Measurements from ENCODE around the gene FSHR. TPM values are rescaled to one million over a fixed set of nuclear protein-coding genes. Genes with fewer than 3 reads are reported as not detected.

Gene FSHR
- total RNA-seq, 2 donors from 2014 or later: 0.28 to 1.1 TPM

DNA sequence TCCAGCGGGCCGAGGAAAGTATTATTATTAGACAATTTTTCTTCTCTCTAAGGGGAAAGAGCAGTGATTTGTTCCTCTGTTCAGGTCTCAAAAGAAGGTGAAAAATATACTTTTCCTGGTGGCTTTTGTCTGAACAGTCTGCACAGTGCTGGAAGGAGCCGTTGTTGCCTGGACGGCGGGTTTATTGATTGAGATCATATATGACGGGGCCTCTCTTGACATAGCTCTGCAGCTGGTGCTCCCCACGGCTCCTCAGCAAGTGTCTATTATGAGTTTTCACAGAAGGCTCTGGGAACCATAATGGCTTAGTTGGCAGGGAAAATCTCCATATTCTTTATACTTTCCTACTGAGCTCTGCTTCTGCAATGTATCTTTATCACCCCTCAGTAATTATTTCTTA is 42.9 kb downstream of the FSHR start:
- Histone ChIP-seq H3K36me3 (no peaks in the 10 kb centered on the region), H3K27ac (no peak overlapping the region), H3K4me1 (no peaks in the 10 kb centered on the region), H3K9me3 (no peaks in the 10 kb centered on the region), H3K4me3 (no peak overlapping the region), H3K27me3 (no peaks in the 10 kb centered on the region)
- TF ChIP-seq, protein P1, sequence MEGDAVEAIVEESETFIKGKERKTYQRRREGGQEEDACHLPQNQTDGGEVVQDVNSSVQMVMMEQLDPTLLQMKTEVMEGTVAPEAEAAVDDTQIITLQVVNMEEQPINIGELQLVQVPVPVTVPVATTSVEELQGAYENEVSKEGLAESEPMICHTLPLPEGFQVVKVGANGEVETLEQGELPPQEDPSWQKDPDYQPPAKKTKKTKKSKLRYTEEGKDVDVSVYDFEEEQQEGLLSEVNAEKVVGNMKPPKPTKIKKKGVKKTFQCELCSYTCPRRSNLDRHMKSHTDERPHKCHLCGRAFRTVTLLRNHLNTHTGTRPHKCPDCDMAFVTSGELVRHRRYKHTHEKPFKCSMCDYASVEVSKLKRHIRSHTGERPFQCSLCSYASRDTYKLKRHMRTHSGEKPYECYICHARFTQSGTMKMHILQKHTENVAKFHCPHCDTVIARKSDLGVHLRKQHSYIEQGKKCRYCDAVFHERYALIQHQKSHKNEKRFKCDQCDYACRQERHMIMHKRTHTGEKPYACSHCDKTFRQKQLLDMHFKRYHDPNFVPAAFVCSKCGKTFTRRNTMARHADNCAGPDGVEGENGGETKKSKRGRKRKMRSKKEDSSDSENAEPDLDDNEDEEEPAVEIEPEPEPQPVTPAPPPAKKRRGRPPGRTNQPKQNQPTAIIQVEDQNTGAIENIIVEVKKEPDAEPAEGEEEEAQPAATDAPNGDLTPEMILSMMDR (IDR thresholded peaks at IDR 0.05): no peak
- DNase-seq (ENCODE audit: low spot score): no peak

DNA sequence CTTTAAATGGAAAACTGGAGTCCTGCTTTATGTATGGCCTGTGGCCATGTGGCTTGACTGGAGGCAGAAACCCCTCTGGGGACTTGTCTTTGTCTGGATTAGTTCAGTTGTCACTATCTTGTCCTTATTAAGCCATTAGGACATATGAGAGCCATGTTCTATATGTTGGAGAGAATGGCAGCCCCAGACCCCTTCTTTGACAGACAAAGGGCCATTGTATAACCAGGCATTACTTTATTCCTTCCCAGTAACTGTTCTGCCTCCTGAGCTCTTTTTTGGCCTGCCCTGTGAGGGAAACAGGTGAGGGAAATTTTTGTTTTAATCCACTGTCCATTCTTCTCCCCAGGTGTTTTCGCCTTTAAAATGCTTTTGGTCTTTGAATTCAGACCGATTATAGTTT is 43.3 kb downstream of the FSHR start:
- no peaks in the 10 kb centered on the region for H3K36me3 ChIP-seq
- no peak overlapping the region for H3K27ac ChIP-seq
- DNase-seq (ENCODE audit: low spot score): no peak
- H3K9me3 ChIP-seq: no peaks in the 10 kb centered on the region
- no peaks in the 10 kb centered on the region for H3K27me3 ChIP-seq
- TF ChIP-seq, protein P1 (IDR thresholded peaks at IDR 0.05): no peak
- no peak overlapping the region for H3K4me3 ChIP-seq
- H3K4me1 ChIP-seq: no peaks in the 10 kb centered on the region

DNA sequence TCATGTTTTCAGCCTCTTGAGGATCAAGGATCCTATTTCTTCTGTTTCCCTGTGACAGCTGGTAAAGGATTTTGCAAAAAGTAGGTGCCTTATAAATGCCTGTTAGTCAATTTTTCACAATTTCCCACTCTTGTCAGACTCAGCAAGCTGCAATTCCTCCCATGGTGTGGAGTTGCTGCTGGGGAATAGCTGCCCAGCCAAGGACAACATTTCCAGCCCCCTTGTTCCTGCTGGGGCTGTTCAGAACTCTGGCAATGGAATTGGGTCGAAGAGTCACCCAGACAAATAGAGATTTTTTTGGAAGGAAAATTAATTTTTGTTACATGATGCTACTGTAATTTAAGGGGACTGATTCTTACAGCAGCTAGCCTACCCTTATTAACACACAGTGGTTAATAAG is 43.7 kb downstream of the FSHR start:
- Histone ChIP-seq H3K4me3 (no peak overlapping the region), H3K27me3 (no peaks in the 10 kb centered on the region), H3K9me3 (no peaks in the 10 kb centered on the region), H3K36me3 (no peaks in the 10 kb centered on the region), H3K27ac (no peak overlapping the region), H3K4me1 (no peaks in the 10 kb centered on the region)
- TF ChIP-seq, protein P1 (IDR thresholded peaks at IDR 0.05): no peak
- no peak for DNase-seq (ENCODE audit: low spot score)

DNA sequence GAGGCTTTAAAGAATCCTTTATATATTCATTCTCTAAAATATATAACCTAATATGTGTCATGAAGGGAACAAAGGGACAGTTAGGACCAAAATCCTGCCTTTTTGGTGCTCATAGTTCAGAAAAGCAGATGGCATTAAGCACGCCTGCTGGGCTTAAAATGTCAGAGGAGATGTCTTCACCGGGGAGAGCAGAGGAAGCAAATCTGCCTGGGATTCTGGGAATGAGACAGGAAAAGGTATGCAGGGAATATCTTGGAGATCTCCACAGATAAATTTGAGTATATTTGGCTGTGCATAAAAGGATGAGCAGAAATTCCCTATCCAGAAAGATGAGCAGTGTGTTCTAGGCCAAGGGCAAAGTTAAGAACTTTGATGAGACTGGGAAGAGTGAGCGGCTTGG is 45.5 kb downstream of the FSHR start:
- Histone ChIP-seq H3K4me3 (no peak overlapping the region), H3K9me3 (no peaks in the 10 kb centered on the region), H3K27ac (no peak overlapping the region), H3K36me3 (no peaks in the 10 kb centered on the region), H3K27me3 (no peaks in the 10 kb centered on the region), H3K4me1 (no peaks in the 10 kb centered on the region)
- TF ChIP-seq, protein P1 (IDR thresholded peaks at IDR 0.05): no peak
- DNase-seq (ENCODE audit: low spot score): no peak

DNA sequence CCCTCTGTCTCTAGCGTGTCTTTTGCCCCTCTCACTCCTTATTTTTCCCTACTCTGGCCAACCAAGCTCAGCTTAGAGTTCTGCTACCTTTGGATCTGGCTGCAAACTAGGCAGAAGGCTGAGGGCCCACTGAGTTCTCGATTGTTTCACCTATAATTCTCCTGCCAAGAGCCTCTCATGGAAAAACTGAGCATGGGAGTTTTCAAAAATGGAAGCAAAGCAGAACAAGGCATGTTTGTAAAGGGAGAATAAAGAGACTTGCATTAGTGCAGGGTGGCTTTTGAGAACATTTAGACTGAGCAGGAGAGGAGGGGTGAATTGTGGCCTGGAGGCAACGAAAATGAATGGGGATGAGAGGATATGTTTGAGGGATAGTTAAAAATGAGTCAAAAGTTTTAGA is 45.9 kb downstream of the FSHR start:
- TF ChIP-seq, protein P1 (IDR thresholded peaks at IDR 0.05): no peak
- H3K9me3 ChIP-seq: no peaks in the 10 kb centered on the region
- no peaks in the 10 kb centered on the region for H3K36me3 ChIP-seq
- no peaks in the 10 kb centered on the region for H3K4me1 ChIP-seq
- H3K4me3 ChIP-seq: no peak overlapping the region
- no peak for DNase-seq (ENCODE audit: low spot score)
- no peak overlapping the region for H3K27ac ChIP-seq
- H3K27me3 ChIP-seq: no peaks in the 10 kb centered on the region

DNA sequence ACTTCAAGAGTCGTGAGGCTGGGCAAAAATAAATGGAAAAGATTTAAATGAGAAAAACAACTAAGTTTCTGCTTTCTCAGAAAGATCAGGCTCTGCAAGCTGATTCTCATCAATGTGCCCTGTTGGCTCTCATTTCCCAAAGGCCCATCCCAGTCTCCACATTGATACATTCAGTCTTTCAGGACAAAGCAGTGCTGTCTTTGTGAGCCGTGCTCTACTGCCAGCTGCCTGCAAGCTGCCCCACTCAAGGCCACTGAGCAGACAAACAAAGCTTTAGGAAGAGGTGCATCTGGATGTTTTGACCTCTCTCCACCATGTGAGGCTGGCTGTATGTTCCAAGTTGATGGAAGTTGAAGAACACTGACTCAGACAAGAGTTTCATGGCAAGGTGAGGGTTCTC is 48.8 kb downstream of the FSHR start:
- H3K27ac ChIP-seq: no peak overlapping the region
- DNase-seq (ENCODE audit: low spot score): no peak
- no peaks in the 10 kb centered on the region for H3K27me3 ChIP-seq
- no peak overlapping the region for H3K4me3 ChIP-seq
- TF ChIP-seq, protein P1 (IDR thresholded peaks at IDR 0.05): no peak
- H3K36me3 ChIP-seq: no peaks in the 10 kb centered on the region
- H3K4me1 ChIP-seq: no peaks in the 10 kb centered on the region
- H3K9me3 ChIP-seq: no peaks in the 10 kb centered on the region
